Measurements from ENCODE around the gene SLFN12. TPM values are rescaled to one million over a fixed set of nuclear protein-coding genes. Genes with fewer than 3 reads are reported as not detected.
A peak's percentile ranks its signal among the peaks of the same experiment; 100 is the strongest.

Gene SLFN12
- 0.16 and 0.23 TPM in 2 replicates for polyA plus RNA-seq (2011; rRNA removed)
- 0.05 and 0.08 TPM in 2 replicates for polyA plus RNA-seq (2012; cell fraction: cytosol; rRNA removed)
- polyA plus RNA-seq (2012; cell fraction: nucleus; rRNA removed): 0.16 and 0.24 TPM in 2 replicates
- polyA plus RNA-seq (2017; fragmentation: RNase III; extraction: RNeasy Plus Mini Kit Qiagen cat#74134 plus additional on column Dnase treatment): 0.08 to 0.12 TPM (median 0.09 TPM) in 3 replicates
- 0.24 TPM in 1 of 2 replicates, not detected in the other for polyA minus RNA-seq (2011; rRNA and poly(A)+ RNA removed)

GRCh38 chr17:35432176-35433074 is at the start of gene SLFN12:
Gene SLFN12, minus strand, starts transcription at chr17:35432500. Its CDS starts 9,472 bp downstream, at chr17:35423028.
- no peak for ATAC-seq
- POLR2A ChIA-PET: interaction anchor here (1.3 kb wide), 1 partner anchor 189 kb away, joined by 6 read pairs; the partner anchor contains the start of gene SLFN5
- CTCF ChIA-PET: interaction anchor here (0.6 to 0.9 kb wide), 2 partner anchors 10 to 119 kb away, joined by 3 to 6 read pairs; no protein-coding TSS in a partner anchor
- Histone ChIP-seq H3K27ac (peak within 1 kb of the TSS in 1 of 2 experiments; percentile 69; a peak in 3 of 6 replicates), H3K9me3 (no peaks in the 10 kb centered on the region), H3K4me1 (peaks cover 14% of the 10 kb centered on the region), H3K4me3 (no peak within 1 kb of the TSS), H3K4me2 (peak within 1 kb of the TSS; percentile 78)
- TF ChIP-seq RNF2 (IDR thresholded peaks at IDR 0.05; ENCODE audit: borderline replicate concordance, low read depth) (no peak), FOXS1 (CRISPR knock-in tag; IDR thresholded peaks at IDR 0.05) (no peak), HOXB5 (CRISPR knock-in tag; IDR thresholded peaks at IDR 0.05) (no peak), USF2 (IDR thresholded peaks at IDR 0.05) (no peak), SMC3 (IDR thresholded peaks at IDR 0.05) (no peak), JUNB (IDR thresholded peaks at IDR 0.05) (no peak), POLR2AphosphoS2 (conservative IDR thresholded peaks at IDR 0.05; ENCODE audit: low read length) (no peak), NR3C1 (IDR thresholded peaks at IDR 0.05) (no peak), MAFK (IDR thresholded peaks at IDR 0.05; ENCODE audit: partially characterized antibody) (no peak), FOSB (CRISPR knock-in tag; IDR thresholded peaks at IDR 0.05) (no peak), ZNF302 (CRISPR knock-in tag; IDR thresholded peaks at IDR 0.05) (no peak), CEBPB (IDR thresholded peaks at IDR 0.05) (no peak), SREBF2 (IDR thresholded peaks at IDR 0.05) (no peak), E2F6 (IDR thresholded peaks at IDR 0.05; ENCODE audit: borderline replicate concordance, low read depth) (no peak), HOXB13 (CRISPR knock-in tag; IDR thresholded peaks at IDR 0.05; ENCODE audit: low read depth) (no peak), EHMT2 (IDR thresholded peaks at IDR 0.05; ENCODE audit: low read depth) (no peak), EHF (CRISPR knock-in tag; IDR thresholded peaks at IDR 0.05) (no peak), ZFP36 (IDR thresholded peaks at IDR 0.05; ENCODE audit: borderline replicate concordance, partially characterized antibody) (no peak), HES2 (IDR thresholded peaks at IDR 0.05) (no peak)
- FAIRE-seq: no peak
- no peak for DNase-seq (ENCODE audit: low read depth in 1 of 2, low spot score in 1 of 2)
- 93% methylated on average over 22 of the region's 22 CpGs for WGBS (ENCODE audit: missing lambda C conversion rate)

GRCh38 chr17:35479271-35479670 is 47.0 kb upstream of the SLFN12 start:
- FAIRE-seq: no peak
- WGBS (ENCODE audit: missing lambda C conversion rate): 3% methylated on average over 5 of the region's 5 CpGs

GRCh38 chr17:35477248-35477647 is 44.9 kb upstream of the SLFN12 start:
- Histone ChIP-seq H3K4me1 (no peaks in the 10 kb centered on the region), H3K27ac (no peak overlapping the region), H3K9me3 (peaks cover 2% of the 10 kb centered on the region; the same call in 1 of the 3 replicates), H3K4me3 (no peak overlapping the region), H3K4me2 (no peak overlapping the region)
- TF ChIP-seq SREBF2 (IDR thresholded peaks at IDR 0.05) (no peak), NFE2L2 (conservative IDR thresholded peaks at IDR 0.05; ENCODE audit: low read length) (peak; percentile 71)
- FAIRE-seq: no peak
- no peak for ATAC-seq
- no peak for DNase-seq (ENCODE audit: low read depth in 1 of 2, low spot score in 1 of 2)
- 15% methylated on average over 5 of the region's 5 CpGs for WGBS (ENCODE audit: missing lambda C conversion rate)
- ChIA-PET CTCF (interaction anchor here (0.9 kb wide), 1 partner anchor 17 kb away, joined by 3 read pairs; no protein-coding TSS in a partner anchor), POLR2A (no interaction called here)

More at GRCh38 chr17:35479271-35479670, 47.0 kb upstream of the SLFN12 start:
- ATAC-seq (no peak), DNase-seq (ENCODE audit: low read depth in 1 of 2, low spot score in 1 of 2) (no peak)
- no peaks in the 10 kb centered on the region for H3K9me3 ChIP-seq
- no peak overlapping the region for H3K4me2 ChIP-seq
- no peak for TF ChIP-seq HOXB5 (CRISPR knock-in tag; IDR thresholded peaks at IDR 0.05)
- TF ChIP-seq RNF2 (IDR thresholded peaks at IDR 0.05; ENCODE audit: borderline replicate concordance, low read depth): peak; percentile 83; the same call in 1 of the 2 replicates
- peak; percentile 67 for TF ChIP-seq CBX8 (IDR thresholded peaks at IDR 0.05)
- ChIA-PET CTCF (no interaction called here), POLR2A (no interaction called here)
- no peak overlapping the region for H3K4me3 ChIP-seq
- H3K4me1 ChIP-seq: no peaks in the 10 kb centered on the region
- H3K27ac ChIP-seq: no peak overlapping the region
